Uterus (tissue), 2 donors: ENCODE data around the gene NACA.

Experiments used
- CTCF ChIP-seq, 4 experiments: fragments of 200-600 bp in 2 of 4; fragments of 450-650 bp in 2 of 4; sonication (generic) in 2 of 4; IDR thresholded peaks; one replicate each; pipeline ENCODE4 v1.5.1; 2016 to 2019; ENCODE audit warnings: antibody characterized with exemption in 4 of 4, mild to moderate bottlenecking in 2 of 4, moderate library complexity in 1 of 4
- POLR2A ChIP-seq, 2 donors: fragments of 450-650 bp; IDR thresholded peaks; one replicate each; pipeline ENCODE4 v1.6.1; 2016; ENCODE audit warnings: antibody characterized with exemption in 2 of 2, mild to moderate bottlenecking in 1 of 2, moderate library complexity in 1 of 2

GRCh38 chr12:56676851-56677580 lies 48.1 kb downstream of the NACA start:
- TF ChIP-seq CTCF (IDR thresholded peaks at IDR 0.05), result no peak
- TF ChIP-seq POLR2A (IDR thresholded peaks at IDR 0.05), result no peak
